ENCODE results near the gene NPIPA1. TPM values are rescaled to one million over a fixed set of nuclear protein-coding genes. Genes with fewer than 3 reads are reported as not detected.
"Not testable (repeated sequence)": the region's sequence is repeated elsewhere in the genome, so short reads cannot be mapped to it uniquely, and the experiment has no call there.

NPIPA1 gene
- 104 TPM for polyA plus RNA-seq (2013, experiment 1 of 2)
- 101 TPM for polyA plus RNA-seq (2013, experiment 2 of 2)

DNA sequence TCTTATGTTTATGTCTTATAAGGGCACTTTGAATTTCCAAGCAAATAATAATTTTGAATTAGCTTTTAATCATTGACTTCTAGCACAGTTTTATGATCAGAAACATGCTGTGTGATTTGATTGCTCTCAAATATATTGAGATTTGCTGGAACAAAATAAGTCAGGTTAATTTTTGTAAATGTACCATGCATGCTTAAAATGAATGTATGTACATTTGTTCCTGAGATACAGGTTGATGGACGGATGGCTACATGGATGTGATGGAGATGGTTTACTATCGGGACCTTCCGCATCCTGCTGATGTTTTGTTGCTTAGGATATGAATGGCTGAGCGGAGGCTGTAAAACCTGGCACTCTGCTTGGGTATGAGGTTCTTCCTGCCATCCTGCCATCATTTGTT, at the start of gene NPIPA1:
Gene NPIPA1 (plus strand): TSS at position 301 of the 400 bp plus-strand sequence. CDS start 0 bp downstream, at position 301.
- DNase-seq (ENCODE audit: low spot score); H3K14ac ChIP-seq (ENCODE audit: low read length); H3K27ac ChIP-seq (replicated peaks; ENCODE audit: low read length); H3K36me3 ChIP-seq (replicated peaks in 1 of 2; ENCODE audit: control insufficient read depth in 2 of 2, insufficient read depth in 2 of 2, low read length in 2 of 2); H3K4ac ChIP-seq (ENCODE audit: low read length); H3K18ac ChIP-seq (ENCODE audit: low read length); H2AK5ac ChIP-seq (ENCODE audit: low read depth, low read length); H3K9me3 ChIP-seq (replicated peaks in 1 of 2; ENCODE audit: control insufficient read depth in 2 of 2, insufficient read depth in 1 of 2, low read depth in 1 of 2, low read length in 2 of 2); H2BK12ac ChIP-seq (ENCODE audit: low read length); H2BK120ac ChIP-seq (ENCODE audit: low read depth, low read length); H3K4me1 ChIP-seq (ENCODE audit: control insufficient read depth in 2 of 2, insufficient read depth in 1 of 2, low read depth in 1 of 2, low read length in 2 of 2); H3K79me1 ChIP-seq (ENCODE audit: low read depth, low read length); H2AFZ ChIP-seq (ENCODE audit: low read length); H3K9ac ChIP-seq (ENCODE audit: low read depth, low read length, poor library complexity); H4K91ac ChIP-seq (ENCODE audit: low read depth, low read length, poor library complexity); H2BK15ac ChIP-seq (ENCODE audit: low read length); H3K4me2 ChIP-seq (ENCODE audit: insufficient read depth, low read length, poor library complexity, severe bottlenecking); H2BK5ac ChIP-seq (ENCODE audit: low read length); H4K8ac ChIP-seq (ENCODE audit: low read depth, low read length); H3K23ac ChIP-seq (ENCODE audit: low read depth, low read length, poor library complexity); H3K27me3 ChIP-seq (ENCODE audit: control insufficient read depth in 3 of 3, insufficient read depth in 3 of 3, low read depth in 1 of 3, low read length in 3 of 3); H3K4me3 ChIP-seq (ENCODE audit: low read length in 2 of 2): not testable (repeated sequence)
- no CpG with 5 or more reads among the region's 4 CpGs for WGBS, 2 donors (ENCODE audit: extremely low coverage in 2 of 2, insufficient read length in 2 of 2, insufficient replicate concordance in 1 of 2)

DNA sequence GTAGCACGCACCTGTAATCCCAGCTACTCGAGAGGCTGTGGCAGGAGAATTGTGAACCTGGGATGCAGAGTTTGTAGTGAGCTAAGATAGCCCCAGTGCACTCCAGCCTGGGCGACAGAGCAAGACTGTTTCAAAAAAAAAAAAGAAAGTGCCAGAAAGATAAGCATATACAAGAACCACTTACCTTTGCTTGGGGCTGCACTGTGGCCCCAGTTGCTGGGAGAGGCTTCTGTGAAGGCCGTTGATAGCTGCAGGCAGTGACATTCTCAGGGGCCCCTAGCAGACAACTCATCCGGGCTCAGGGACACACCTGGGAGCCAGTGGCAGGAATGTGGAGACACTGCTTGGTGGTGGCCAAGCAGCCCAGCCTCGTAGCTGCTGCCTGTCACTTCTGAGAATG, 45.1 kb upstream of the NPIPA1 start:
- DNase-seq (ENCODE audit: low spot score); H3K18ac ChIP-seq (ENCODE audit: low read length): not testable (repeated sequence)
- no CpG with 5 or more reads among the region's 6 CpGs for WGBS, 2 donors (ENCODE audit: extremely low coverage in 2 of 2, insufficient read length in 2 of 2, insufficient replicate concordance in 1 of 2)

DNA sequence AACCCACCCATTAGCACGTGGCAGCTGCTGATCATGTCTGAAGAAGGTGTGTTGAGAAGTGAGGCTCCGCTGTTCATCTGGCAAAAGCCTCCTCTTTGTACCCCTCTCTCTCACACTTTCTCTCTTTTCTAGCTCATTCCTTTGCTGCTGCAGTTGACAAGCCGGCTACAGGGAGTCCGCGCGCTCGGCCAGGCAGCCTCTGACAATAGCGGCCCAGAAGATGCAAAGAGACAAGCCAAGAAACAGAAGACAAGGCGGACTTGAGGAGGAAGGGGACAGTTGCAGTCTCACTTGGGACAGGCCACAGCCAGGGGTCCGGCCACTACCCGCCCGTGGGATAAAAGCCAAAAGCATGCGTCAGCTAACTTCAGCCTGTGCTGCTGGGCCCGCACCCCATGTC, 41.9 kb upstream of the NPIPA1 start:
- H3K23ac ChIP-seq (ENCODE audit: low read depth, low read length, poor library complexity); H3K4me1 ChIP-seq (ENCODE audit: control insufficient read depth in 2 of 2, insufficient read depth in 1 of 2, low read depth in 1 of 2, low read length in 2 of 2); H4K91ac ChIP-seq (ENCODE audit: low read depth, low read length, poor library complexity); H3K36me3 ChIP-seq (replicated peaks in 1 of 2; ENCODE audit: control insufficient read depth in 2 of 2, insufficient read depth in 2 of 2, low read length in 2 of 2); H3K27ac ChIP-seq (replicated peaks; ENCODE audit: low read length); H2BK120ac ChIP-seq (ENCODE audit: low read depth, low read length); H3K4ac ChIP-seq (ENCODE audit: low read length); H3K18ac ChIP-seq (ENCODE audit: low read length); H2BK15ac ChIP-seq (ENCODE audit: low read length); H3K9ac ChIP-seq (ENCODE audit: low read depth, low read length, poor library complexity); H4K8ac ChIP-seq (ENCODE audit: low read depth, low read length); H3K4me2 ChIP-seq (ENCODE audit: insufficient read depth, low read length, poor library complexity, severe bottlenecking); H2BK12ac ChIP-seq (ENCODE audit: low read length); H3K14ac ChIP-seq (ENCODE audit: low read length); H3K9me3 ChIP-seq (replicated peaks in 1 of 2; ENCODE audit: control insufficient read depth in 2 of 2, insufficient read depth in 1 of 2, low read depth in 1 of 2, low read length in 2 of 2); H3K4me3 ChIP-seq (ENCODE audit: low read length in 2 of 2); DNase-seq (ENCODE audit: low spot score); H3K79me1 ChIP-seq (ENCODE audit: low read depth, low read length); H2BK5ac ChIP-seq (ENCODE audit: low read length); H2AFZ ChIP-seq (ENCODE audit: low read length); H3K27me3 ChIP-seq (ENCODE audit: control insufficient read depth in 3 of 3, insufficient read depth in 3 of 3, low read depth in 1 of 3, low read length in 3 of 3); H2AK5ac ChIP-seq (ENCODE audit: low read depth, low read length): not testable (repeated sequence)
- WGBS, 2 donors (ENCODE audit: extremely low coverage in 2 of 2, insufficient read length in 2 of 2, insufficient replicate concordance in 1 of 2) = no CpG with 5 or more reads among the region's 14 CpGs

More for the DNA sequence above, 45.1 kb upstream of the NPIPA1 start:
- H3K9me3 ChIP-seq (replicated peaks in 1 of 2; ENCODE audit: control insufficient read depth in 2 of 2, insufficient read depth in 1 of 2, low read depth in 1 of 2, low read length in 2 of 2); H4K91ac ChIP-seq (ENCODE audit: low read depth, low read length, poor library complexity); H3K4ac ChIP-seq (ENCODE audit: low read length); H2BK15ac ChIP-seq (ENCODE audit: low read length); H3K4me2 ChIP-seq (ENCODE audit: insufficient read depth, low read length, poor library complexity, severe bottlenecking); H3K23ac ChIP-seq (ENCODE audit: low read depth, low read length, poor library complexity); H2BK120ac ChIP-seq (ENCODE audit: low read depth, low read length); H2AFZ ChIP-seq (ENCODE audit: low read length); H4K8ac ChIP-seq (ENCODE audit: low read depth, low read length); H3K4me1 ChIP-seq (ENCODE audit: control insufficient read depth in 2 of 2, insufficient read depth in 1 of 2, low read depth in 1 of 2, low read length in 2 of 2); H3K9ac ChIP-seq (ENCODE audit: low read depth, low read length, poor library complexity); H3K4me3 ChIP-seq (ENCODE audit: low read length in 2 of 2); H3K36me3 ChIP-seq (replicated peaks in 1 of 2; ENCODE audit: control insufficient read depth in 2 of 2, insufficient read depth in 2 of 2, low read length in 2 of 2); H2BK12ac ChIP-seq (ENCODE audit: low read length); H3K27me3 ChIP-seq (ENCODE audit: control insufficient read depth in 3 of 3, insufficient read depth in 3 of 3, low read depth in 1 of 3, low read length in 3 of 3); H2BK5ac ChIP-seq (ENCODE audit: low read length); H3K79me1 ChIP-seq (ENCODE audit: low read depth, low read length); H3K27ac ChIP-seq (replicated peaks; ENCODE audit: low read length); H2AK5ac ChIP-seq (ENCODE audit: low read depth, low read length); H3K14ac ChIP-seq (ENCODE audit: low read length): not testable (repeated sequence)

DNA sequence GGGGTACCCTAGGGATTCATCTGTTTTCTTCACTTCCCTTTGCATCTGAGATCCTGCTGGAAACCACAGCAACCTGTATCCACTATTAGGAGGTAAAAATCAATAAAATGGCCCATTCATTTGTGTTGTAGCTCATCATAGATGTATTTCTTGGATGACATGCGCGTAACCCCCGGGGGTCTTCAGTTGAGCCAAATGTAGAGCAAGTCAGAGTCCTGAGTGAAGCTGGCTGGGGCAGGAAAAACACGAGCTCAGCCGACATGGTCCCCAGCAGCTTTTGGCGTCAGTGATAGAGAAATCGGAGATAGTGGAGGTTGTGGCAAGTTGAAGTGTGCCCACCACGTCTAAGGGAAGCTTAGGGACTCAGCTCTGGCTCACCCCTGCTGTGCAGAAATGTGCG, 41.2 kb upstream of the NPIPA1 start:
- not testable (repeated sequence) for H3K36me3 ChIP-seq (replicated peaks in 1 of 2; ENCODE audit: control insufficient read depth in 2 of 2, insufficient read depth in 2 of 2, low read length in 2 of 2); H4K91ac ChIP-seq (ENCODE audit: low read depth, low read length, poor library complexity); H3K9ac ChIP-seq (ENCODE audit: low read depth, low read length, poor library complexity); H2BK120ac ChIP-seq (ENCODE audit: low read depth, low read length); H4K8ac ChIP-seq (ENCODE audit: low read depth, low read length); H2BK12ac ChIP-seq (ENCODE audit: low read length); H3K4me2 ChIP-seq (ENCODE audit: insufficient read depth, low read length, poor library complexity, severe bottlenecking); H3K4ac ChIP-seq (ENCODE audit: low read length); H2AK5ac ChIP-seq (ENCODE audit: low read depth, low read length); DNase-seq (ENCODE audit: low spot score); H3K27ac ChIP-seq (replicated peaks; ENCODE audit: low read length); H3K14ac ChIP-seq (ENCODE audit: low read length); H2AFZ ChIP-seq (ENCODE audit: low read length); H3K9me3 ChIP-seq (replicated peaks in 1 of 2; ENCODE audit: control insufficient read depth in 2 of 2, insufficient read depth in 1 of 2, low read depth in 1 of 2, low read length in 2 of 2); H3K27me3 ChIP-seq (ENCODE audit: control insufficient read depth in 3 of 3, insufficient read depth in 3 of 3, low read depth in 1 of 3, low read length in 3 of 3); H3K4me1 ChIP-seq (ENCODE audit: control insufficient read depth in 2 of 2, insufficient read depth in 1 of 2, low read depth in 1 of 2, low read length in 2 of 2); H3K4me3 ChIP-seq (ENCODE audit: low read length in 2 of 2); H2BK15ac ChIP-seq (ENCODE audit: low read length); H3K79me1 ChIP-seq (ENCODE audit: low read depth, low read length); H3K23ac ChIP-seq (ENCODE audit: low read depth, low read length, poor library complexity); H3K18ac ChIP-seq (ENCODE audit: low read length); H2BK5ac ChIP-seq (ENCODE audit: low read length)
- WGBS, 2 donors (ENCODE audit: extremely low coverage in 2 of 2, insufficient read length in 2 of 2, insufficient replicate concordance in 1 of 2) = no CpG with 5 or more reads among the region's 9 CpGs
